Kidney glomerular epithelial cell (primary cell): Measurements from ENCODE around the gene RBM15.

Experiments used
- DNase-seq: peaks from one replicate; lab custom pipeline; 2025; lab: John Stamatoyannopoulos, UW

The RBM15 gene, protein sequence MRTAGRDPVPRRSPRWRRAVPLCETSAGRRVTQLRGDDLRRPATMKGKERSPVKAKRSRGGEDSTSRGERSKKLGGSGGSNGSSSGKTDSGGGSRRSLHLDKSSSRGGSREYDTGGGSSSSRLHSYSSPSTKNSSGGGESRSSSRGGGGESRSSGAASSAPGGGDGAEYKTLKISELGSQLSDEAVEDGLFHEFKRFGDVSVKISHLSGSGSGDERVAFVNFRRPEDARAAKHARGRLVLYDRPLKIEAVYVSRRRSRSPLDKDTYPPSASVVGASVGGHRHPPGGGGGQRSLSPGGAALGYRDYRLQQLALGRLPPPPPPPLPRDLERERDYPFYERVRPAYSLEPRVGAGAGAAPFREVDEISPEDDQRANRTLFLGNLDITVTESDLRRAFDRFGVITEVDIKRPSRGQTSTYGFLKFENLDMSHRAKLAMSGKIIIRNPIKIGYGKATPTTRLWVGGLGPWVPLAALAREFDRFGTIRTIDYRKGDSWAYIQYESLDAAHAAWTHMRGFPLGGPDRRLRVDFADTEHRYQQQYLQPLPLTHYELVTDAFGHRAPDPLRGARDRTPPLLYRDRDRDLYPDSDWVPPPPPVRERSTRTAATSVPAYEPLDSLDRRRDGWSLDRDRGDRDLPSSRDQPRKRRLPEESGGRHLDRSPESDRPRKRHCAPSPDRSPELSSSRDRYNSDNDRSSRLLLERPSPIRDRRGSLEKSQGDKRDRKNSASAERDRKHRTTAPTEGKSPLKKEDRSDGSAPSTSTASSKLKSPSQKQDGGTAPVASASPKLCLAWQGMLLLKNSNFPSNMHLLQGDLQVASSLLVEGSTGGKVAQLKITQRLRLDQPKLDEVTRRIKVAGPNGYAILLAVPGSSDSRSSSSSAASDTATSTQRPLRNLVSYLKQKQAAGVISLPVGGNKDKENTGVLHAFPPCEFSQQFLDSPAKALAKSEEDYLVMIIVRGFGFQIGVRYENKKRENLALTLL

DNA sequence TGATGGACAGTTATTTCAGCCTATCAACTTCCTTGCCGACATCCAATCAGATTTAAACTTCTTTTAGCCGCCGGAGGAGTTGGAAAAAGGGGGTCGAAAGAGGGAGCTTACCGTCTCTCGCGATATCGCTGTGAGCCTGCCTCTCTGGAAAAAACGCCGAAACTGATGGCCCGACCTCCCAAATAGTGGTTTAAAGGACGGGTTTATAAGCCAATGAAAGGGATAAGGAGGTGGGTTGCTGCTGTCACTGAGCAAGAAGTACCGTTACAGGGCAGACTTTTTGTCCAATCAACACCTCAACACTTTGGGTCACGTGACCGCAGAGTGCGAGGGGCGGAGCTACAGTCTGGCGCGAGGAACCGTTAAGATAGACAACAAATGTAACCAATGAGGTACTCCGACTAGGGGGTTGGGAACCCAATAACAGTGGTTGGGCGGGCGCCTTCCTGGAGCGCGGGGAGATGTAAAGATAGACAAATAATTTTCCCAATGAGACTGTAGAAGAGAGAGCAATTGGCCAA is at the start of gene RBM15:
RBM15 (plus strand) TSS at position 492 of the 521 bp plus-strand sequence; CDS start at position 521, 29 bp downstream.
- peak; percentile 100 for DNase-seq

DNA sequence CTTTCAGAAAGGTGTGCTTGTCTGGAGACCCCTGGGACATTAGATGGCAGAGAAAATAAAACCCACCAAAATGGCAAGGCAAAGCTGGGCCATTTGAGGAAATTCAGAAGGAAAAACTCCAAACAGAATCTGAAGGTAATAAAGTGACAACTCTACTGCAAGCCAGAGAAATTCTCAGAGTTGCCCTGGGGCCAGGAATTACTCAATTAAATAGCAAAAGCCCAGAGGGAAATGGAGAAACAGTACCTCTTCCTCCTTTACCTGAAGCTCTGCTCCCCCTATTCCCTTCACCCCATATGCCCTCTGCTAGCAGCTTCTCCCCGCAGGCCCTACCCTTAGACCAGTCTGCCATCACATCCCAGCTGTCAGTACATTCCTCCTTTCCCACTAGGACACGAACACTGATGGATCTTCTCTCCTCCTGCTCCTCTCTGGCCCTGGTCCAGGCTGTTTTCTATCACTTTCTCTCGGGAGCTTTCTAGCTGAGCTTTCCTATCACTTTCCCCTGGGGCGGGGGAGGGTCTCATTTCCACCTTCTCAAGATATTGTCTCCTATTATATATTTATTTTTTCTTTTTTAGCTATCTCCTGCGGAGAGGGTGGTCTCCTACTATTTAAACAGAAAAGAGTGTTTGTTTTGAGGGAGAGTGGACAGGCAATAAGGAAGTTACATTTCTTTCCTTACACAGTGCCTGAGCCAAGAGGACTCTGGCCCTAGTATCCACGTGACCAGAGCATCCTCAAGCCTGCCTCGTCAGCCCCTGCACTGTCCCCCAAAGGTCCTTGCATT is 47.7 kb upstream of the RBM15 start:
- DNase-seq = no peak

DNA sequence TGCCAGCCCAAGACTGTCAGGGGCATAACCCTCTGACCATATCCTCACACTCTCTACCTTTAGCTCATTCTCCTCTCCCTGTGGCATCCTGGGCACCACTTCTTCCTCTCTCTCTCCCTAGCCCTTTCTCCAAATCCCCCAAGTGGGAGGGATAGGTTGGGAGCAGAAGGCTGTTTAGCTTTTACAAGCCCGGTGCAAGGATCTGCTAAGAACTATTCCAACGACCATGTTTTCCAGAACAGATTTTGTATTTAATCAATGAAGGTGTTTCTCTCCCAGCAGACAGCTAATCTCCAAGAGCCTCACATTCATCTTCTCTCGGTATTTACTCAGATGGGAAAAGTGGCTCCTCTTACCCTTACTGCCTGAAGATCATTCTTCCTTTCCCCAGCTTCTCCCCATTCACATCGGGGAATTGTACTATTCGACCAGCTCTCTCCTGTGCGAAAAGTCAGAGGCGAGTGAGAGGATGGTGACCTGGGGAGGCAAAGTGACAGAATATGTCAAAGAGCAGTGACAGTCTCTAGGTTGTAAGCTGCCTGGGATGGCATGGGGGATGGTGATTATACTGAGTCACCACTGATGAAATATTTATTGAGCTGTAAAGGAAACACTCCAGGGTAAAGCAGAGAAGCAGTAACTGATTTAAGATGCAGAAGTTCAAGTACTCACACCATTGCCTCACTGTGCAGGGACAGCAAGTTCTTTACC is 47.0 kb upstream of the RBM15 start:
- peak; percentile 42 for DNase-seq

DNA sequence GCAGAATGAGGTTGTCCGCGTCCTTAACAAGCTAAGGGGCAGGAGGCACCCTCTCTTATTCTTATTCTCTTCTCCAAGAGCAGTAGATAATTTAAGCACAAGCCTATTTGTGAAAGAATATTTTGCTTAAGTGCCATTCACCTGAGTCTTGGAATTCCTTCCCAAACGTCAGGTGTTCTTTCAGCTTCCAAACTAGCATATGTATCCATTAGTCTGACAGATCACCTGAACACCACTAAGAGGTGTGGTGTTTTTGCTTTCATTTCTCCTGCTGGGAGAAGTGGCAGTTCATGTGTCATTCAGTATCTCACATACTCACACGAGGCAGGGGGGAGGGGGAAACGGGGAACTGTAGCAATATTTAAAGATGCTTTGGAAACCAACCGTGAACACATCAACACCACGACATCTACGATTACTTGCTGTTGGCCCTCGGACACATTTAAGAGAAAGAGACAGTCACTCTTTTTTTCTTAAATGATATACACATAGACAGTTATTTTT is 45.5 kb upstream of the RBM15 start:
- DNase-seq = no peak

DNA sequence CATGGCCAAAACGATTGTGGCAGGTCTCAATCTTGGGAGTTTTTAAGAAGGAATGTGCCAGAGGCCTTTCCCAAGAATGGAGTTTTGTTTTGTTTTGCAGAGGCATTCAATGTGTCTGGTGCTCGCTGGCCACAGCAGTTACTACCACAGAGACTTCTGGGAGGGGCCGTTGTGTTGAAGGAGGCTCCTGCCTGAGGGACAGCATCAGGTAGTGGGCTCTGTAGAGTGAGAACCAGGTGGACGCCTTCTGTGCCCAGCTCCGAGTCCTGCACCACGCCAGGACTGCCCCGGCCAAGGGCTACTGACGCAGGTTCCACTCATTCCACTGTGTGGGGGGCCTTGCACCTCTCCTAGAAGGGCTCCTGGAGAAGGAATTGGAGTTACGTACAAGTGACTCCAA is 44.9 kb upstream of the RBM15 start:
- no peak for DNase-seq

DNA sequence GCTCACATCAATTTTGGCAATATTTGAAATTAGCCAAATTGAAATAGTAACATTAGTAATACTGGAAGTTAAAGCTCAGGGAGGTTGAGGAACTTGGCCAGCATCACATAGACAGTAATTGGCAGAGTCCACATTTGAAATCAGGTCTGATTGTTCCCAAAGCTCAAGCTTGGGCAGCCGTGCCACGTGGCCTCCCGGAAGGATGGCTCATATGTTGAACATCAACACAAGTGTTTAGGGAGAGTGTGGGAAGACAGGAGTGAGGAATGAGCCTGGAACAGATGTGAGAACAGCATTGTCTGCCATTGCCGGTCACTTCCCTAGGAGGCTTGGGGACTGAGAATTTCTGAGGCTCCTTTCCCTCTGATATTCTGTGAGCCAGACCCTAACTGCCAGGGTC is 40.2 kb upstream of the RBM15 start:
- DNase-seq = no peak

DNA sequence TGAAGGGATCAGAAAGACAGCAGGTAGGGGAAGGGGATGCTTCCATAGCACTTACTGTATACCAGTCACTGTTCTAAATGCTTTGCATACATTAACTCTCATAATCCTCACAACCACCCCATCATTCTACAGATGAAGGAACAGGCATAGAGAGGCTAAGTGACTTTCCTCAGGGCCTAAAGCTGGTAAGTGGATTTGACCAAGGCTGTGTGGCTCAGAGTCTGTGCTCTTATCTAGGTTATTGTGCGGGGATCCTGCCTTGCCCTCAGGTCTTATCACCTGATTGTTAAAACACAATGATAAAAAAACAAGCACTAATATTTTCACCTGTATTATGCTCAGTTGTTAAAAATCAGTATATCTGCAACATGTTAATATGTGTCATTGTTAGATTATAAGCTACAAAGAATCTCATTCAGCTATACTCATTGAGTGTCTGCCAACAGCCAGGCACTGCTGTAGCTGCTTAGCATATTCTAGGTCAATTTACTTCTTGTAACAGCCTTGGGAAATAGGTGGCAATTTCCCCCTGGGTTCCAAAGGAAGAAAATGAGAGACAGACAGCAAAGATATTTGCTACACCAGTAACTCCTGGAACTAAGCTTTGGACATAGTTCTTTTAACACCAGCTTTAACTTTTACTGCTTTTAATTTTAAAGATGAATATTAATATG is 38.6 kb upstream of the RBM15 start:
- no peak for DNase-seq

DNA sequence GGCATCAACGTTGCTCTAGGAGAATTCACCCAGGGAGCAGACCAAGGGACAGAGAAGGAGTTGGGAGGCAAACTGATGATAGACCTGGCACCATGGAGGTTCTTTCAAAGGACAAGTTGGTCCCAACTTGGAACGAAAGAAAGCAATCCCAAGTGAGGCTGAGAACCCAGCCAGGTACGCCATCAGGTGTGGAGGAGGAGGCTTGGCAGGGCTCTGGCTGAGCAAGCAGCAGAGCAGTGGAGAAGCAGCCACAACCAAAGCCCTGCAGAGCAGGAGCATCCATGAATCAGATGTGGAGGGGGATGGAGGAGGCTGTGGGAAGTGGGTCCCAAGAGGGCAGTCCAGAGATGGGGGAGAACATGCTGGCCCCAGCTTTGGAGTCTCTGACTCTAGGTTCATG is 36.3 kb upstream of the RBM15 start:
- DNase-seq = no peak

DNA sequence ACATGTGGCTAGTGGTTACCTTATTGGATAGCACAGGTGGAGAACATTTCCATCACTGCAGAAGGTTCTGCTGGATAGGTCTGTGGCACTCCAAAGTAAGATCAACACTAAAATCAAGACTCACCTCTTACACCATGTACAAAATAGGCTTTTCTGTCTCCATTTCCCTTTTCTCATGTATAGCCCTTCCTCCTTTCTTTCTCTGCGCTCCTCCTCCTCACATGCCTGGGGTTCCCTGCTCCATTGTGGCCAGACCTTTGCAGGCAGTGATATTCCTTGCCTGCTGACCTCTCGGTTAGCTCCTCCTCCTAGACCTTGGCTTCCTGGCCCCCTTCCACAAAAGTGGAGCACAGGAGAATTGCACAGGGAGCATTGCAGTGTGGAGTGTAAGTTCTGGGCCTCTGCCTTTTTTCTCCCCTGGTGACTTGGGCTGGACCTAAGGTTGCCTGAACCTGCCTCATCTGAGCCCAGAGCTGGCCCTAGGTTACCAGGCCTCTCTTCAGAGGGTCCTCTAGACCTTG is 33.2 kb upstream of the RBM15 start:
- no peak for DNase-seq

DNA sequence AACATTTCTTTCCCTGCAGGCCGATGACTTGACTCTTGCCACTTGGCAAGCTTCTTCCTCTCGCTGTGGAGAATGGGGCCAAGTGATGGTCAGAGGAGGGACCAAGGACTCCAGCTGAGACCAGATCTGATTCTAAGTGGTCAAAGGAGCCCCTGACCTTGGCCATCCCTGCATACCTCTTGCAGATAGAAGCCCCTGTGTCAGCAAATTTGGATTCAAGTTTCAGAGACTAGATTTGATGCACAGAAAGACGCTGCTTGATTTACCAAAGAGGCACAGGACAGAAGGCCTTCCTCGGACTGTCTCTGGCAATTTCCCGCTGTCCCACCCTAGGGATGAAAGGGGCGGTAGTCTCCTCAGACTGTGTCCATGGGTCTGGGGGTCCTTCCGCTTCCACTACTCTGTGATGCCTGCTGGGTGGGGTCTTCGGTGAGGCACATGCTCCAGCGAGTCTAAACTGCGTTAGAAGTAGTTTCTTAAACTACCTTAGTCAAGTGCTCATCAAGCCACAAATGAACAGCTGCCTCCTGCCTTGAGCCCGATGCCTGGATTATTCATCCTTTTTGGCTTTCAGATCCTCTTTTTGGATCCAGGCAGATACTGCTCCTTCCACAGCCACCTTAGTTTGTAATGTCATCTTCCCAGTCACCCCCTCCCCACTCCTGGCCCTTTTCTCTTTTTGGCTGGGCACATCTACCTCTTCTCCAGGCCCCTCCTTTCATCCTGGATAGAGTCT is 31.8 kb upstream of the RBM15 start:
- no peak for DNase-seq

DNA sequence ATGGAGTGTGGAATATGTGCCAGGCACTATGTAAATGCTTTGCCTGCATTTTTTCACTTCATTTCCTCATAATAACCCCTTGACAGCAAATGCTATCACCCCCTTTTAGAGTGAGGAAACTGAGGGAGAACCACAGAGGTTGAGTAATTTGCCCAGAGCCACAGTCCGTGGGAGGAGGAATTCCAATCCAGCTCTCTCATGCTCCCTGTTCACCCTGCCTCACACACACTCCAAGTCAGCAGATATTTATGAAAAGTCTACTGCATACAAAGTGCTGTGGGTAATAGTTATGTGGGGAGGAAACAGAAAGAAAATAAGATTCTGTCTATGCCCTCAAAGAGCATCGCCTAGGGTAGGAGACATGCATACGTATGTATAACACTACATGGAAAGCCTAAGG is 30.9 kb upstream of the RBM15 start:
- peak; percentile 96 for DNase-seq

DNA sequence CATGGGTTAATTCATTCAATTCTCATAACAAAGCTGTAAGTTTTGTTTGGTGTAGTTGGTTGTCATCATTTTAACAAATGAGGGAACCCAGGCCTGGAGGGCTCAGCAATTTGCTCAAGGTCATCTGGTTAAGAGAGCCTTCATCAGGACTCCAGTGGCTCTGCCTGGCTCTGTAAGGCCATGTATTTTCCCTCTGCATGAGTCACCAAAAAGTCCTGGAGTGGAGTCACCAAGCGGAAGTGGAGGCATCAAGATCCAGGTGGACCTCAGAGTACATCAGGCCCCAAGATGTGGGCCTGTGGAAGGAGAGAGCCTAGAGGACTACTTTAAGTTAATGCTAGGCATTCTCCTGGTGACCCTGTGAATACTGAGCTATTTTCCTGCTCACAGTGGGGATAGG is 30.0 kb upstream of the RBM15 start:
- DNase-seq = peak; percentile 45

DNA sequence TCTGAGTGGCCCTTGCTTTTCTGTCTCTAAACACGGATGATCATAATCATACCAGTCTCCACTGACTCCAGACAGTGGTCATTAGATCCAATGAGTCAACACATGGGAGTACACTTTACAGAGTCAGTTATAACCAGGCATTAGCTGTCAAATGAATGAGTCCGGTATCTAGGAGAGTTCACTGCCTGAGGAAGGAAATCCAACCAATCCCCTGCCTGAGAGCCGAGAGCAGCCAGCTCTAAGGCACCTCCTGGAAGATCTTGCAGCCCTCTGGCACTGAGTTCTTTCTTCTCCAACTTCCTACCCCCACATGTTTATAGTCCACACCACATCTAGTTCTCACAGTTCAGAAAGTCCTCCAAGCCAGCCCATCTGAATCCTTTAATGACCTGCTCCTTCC is 29.4 kb upstream of the RBM15 start:
- peak; percentile 83 for DNase-seq

DNA sequence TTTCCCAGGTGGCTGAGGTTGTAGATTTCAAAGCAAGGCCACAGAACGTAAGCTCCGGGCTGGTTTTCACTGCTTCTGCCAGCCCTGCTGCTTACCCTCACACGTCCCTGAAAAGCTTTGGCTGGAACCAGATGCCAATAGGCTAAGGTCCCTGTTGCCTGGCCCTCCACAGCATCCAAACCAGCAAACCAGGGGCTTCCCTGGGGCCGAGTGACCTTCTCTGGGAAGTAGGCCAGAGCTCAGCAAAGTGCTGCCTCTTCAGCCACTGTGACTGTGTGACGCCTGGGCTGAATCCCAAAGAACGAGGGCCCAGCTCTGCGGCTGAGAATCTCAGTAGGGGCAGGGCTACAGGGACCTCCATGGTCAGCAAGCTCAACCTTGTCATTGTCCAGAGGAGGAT is 28.9 kb upstream of the RBM15 start:
- no peak for DNase-seq

DNA sequence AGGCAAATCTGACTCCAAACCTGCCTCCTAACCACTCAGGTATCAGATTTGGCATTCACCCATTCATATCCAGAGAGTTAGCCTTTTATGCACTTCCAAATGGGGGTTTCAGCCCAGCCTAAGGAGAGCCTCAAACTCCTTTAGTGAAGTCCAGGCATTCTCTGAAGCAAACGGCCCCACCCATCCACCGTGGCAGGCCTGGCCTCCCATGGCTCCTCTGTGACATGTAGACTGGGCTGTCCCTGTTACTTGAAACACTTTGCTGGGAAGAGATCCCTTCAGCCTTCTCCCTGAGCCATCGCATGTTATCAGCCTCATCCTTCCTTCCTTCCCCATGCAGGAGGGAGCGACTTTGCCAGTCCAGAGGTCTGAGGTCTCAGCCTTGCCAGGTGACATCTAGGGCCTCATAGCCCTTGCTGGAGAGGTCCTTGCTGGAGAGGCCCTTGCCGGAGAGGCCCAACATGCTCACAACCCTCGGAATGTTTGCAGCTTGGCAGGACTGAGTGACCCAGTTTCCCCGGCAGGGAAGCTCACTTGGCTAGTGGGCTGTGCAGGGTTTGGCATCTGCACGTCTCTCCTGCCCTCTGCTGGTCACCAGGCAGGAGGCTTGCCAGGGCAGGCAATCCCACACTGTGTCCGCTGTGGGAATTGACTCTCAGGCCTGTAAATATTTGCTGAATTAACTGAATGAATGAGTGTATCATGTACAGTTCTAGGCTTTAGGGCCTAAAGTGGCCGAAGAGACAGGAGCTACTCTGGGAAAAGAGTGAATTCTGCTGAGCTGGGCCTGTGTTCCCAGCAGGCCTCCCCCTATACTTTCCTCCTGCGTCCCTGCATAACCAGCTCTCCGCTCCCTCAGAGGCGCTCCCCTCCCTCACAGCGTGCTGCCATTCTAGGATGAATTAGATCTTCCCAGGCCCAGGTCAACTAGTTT is 26.7 kb upstream of the RBM15 start:
- DNase-seq = peak; percentile 79

DNA sequence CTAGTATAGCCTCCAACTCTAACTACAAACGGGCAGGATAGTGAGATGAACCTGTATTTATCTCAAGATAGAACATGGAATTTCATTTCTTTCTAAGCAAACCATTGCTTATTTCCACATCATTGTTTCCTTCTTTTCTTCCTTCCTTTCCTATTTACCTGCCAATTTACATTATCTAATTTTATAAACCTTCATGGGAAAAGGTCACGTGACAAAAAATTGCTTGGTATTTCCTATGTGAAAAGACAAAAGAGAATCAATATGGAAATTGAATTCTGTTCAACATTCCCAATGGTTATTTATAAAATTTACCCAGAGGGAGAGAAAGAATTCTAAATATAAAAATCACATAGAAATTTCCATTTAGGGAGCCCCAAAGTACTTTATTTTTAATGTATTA is 22.4 kb upstream of the RBM15 start:
- DNase-seq = no peak

DNA sequence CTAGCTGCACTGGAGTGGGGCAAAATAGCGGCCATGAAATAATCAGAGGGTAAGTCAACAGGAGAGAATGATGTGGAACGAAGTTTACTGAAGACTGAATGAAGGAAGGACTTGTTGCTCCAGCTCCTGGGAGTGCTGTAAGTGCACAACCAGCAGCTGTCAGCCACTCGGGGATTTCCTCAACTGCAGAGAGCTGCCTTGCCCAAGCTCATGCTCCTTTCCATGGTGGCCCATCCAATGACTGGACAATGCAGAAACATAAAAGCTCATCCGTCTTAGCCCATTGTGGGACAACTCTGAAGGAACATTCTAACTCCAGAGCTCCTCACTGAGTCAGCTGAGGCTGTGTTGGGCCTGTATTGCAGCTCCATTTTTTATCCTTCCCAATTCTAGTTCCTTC is 21.1 kb upstream of the RBM15 start:
- no peak for DNase-seq
